IPS-15b (cell line): ENCODE results near the gene RBM47.

Experiments
- H3K27me3 ChIP-seq: one replicate; pipeline ENCODE4 v1.6.1; 2013; ENCODE audit warnings: low read length; ENCODE audit not compliant: control insufficient read depth, insufficient read depth
- H3K36me3 ChIP-seq: one replicate; pipeline ENCODE4 v1.6.1; 2013; ENCODE audit warnings: low read length; ENCODE audit not compliant: control insufficient read depth, insufficient read depth
- H3K4me1 ChIP-seq: one replicate; pipeline ENCODE4 v1.6.1; 2013; ENCODE audit warnings: mild to moderate bottlenecking, low read length; ENCODE audit not compliant: control insufficient read depth, insufficient read depth
- H3K4me3 ChIP-seq: one replicate; pipeline ENCODE4 v1.5.1; 2013; ENCODE audit warnings: low read depth, low read length
- H3K9ac ChIP-seq: one replicate; pipeline ENCODE4 v1.6.1; 2013; ENCODE audit warnings: low read depth, mild to moderate bottlenecking, low read length
- H3K9me3 ChIP-seq: one replicate; pipeline ENCODE4 v1.6.1; 2013; ENCODE audit warnings: mild to moderate bottlenecking, low read length; ENCODE audit not compliant: control insufficient read depth, insufficient read depth

Gene RBM47

DNA sequence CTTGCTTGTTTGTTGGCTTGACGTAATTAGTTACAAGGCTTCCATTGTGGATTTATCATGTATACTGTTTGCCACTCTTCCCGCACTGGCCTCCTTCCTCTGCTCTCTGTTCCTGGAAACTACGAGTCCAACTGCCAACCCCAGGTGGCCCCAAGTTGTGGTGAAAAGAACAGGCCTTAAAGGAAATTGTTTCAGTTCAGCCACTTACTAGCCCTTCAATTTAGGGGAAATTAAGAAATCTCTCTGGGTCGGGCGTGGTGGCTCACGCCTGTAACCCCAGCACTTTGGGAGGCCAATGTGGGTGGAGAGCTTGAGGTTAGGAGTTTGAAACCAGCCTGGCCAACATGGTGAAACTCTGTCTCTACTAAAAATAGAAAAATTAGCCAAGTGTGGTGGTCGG is 28.0 kb downstream of the RBM47 start:
- H3K9ac ChIP-seq: no peak overlapping the region
- H3K4me1 ChIP-seq: no peaks in the 10 kb centered on the region
- H3K36me3 ChIP-seq: no peaks in the 10 kb centered on the region
- H3K27me3 ChIP-seq: no peaks in the 10 kb centered on the region
- H3K4me3 ChIP-seq: no peak overlapping the region
- no peaks in the 10 kb centered on the region for H3K9me3 ChIP-seq

DNA sequence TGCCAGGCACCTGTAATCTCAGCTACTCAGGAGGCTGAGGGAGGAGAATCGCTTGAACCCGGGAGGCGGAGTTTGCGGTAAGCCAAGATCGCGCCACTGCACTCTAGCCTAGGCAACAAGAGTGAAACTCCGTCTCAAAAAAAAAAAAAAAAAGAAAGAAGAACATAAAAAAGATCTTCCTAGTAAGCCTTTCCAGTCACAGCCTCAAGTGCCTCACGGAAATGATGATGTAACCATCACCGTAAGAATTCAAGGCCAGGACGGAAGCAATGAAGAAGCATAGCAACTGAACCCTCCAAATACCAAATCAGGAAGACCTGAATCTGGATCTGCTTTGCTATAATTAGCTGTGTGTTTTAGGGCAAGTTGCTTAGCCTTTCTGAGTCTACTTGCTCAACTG is 28.8 kb downstream of the RBM47 start:
- Histone ChIP-seq H3K27me3 (no peaks in the 10 kb centered on the region), H3K4me1 (no peaks in the 10 kb centered on the region), H3K4me3 (no peak overlapping the region), H3K9me3 (no peaks in the 10 kb centered on the region), H3K9ac (no peak overlapping the region), H3K36me3 (peaks cover 1% of the 10 kb centered on the region)

DNA sequence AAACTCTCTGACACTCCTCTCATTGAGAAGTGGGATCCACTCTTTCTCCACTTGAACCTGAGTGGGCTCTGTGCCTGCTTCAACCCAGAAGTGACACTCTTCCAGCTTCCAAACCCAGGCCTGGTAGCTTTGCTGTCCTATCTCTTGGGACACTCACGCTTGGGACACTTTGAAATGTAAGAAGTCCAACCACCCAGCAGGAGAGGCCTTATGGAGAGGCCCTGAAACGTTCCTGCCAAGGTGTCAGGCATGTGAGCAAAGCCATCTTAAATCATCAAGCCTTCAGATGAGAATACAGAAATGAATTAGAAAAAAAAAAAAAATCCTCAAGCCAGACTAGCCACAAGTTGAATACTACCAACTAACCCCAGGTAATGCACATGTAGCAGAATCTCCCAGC is 30.2 kb downstream of the RBM47 start:
- Histone ChIP-seq H3K36me3 (peaks cover 6% of the 10 kb centered on the region), H3K4me1 (no peaks in the 10 kb centered on the region), H3K9ac (no peak overlapping the region), H3K4me3 (no peak overlapping the region), H3K27me3 (no peaks in the 10 kb centered on the region), H3K9me3 (no peaks in the 10 kb centered on the region)

DNA sequence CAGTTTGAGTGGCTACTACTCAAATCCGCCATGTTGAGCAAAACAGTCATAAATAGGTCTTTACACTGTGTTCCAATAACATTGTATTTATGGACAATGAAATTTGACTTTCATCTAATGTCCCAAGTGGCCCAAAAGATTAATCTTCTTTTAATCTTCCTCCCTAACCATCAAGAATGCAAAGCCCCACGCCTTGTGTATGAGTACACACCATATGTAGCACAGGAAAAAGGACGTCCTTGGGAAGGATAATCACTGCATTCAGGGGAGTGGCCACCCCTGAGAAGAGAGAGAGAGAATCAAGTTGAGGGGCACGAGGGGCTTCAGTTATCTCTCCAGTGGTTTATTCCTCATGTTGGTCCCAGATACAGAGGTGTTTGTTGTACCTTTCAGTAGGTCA is 33.1 kb downstream of the RBM47 start:
- H3K4me3 ChIP-seq: no peak overlapping the region
- no peaks in the 10 kb centered on the region for H3K9me3 ChIP-seq
- H3K36me3 ChIP-seq: peaks cover 6% of the 10 kb centered on the region

DNA sequence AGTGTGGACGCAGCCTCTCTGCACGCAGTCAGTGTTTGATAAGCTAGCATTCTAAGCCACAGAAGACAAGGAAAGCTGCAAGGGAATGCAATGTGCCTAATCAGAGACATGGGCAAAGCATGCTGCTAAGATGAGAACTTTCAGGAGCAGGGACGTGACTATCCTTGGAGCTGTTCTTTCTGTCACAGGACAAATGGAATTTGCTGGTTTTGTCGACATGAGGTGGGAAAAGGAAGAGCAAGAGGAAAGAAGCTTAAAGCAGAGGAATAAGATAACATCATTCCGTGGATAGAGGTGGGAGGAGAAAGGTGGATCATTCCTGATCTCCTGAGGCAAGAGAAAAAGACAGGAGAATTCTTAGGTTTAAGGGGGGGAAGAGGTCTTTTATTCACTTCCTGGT is 33.7 kb downstream of the RBM47 start:
- Histone ChIP-seq H3K36me3 (peaks cover 6% of the 10 kb centered on the region), H3K4me1 (no peaks in the 10 kb centered on the region), H3K27me3 (no peaks in the 10 kb centered on the region), H3K9ac (no peak overlapping the region), H3K4me3 (no peak overlapping the region), H3K9me3 (no peaks in the 10 kb centered on the region)

More for the DNA sequence above, 33.1 kb downstream of the RBM47 start:
- Histone ChIP-seq H3K4me1 (no peaks in the 10 kb centered on the region), H3K9ac (no peak overlapping the region), H3K27me3 (no peaks in the 10 kb centered on the region)

DNA sequence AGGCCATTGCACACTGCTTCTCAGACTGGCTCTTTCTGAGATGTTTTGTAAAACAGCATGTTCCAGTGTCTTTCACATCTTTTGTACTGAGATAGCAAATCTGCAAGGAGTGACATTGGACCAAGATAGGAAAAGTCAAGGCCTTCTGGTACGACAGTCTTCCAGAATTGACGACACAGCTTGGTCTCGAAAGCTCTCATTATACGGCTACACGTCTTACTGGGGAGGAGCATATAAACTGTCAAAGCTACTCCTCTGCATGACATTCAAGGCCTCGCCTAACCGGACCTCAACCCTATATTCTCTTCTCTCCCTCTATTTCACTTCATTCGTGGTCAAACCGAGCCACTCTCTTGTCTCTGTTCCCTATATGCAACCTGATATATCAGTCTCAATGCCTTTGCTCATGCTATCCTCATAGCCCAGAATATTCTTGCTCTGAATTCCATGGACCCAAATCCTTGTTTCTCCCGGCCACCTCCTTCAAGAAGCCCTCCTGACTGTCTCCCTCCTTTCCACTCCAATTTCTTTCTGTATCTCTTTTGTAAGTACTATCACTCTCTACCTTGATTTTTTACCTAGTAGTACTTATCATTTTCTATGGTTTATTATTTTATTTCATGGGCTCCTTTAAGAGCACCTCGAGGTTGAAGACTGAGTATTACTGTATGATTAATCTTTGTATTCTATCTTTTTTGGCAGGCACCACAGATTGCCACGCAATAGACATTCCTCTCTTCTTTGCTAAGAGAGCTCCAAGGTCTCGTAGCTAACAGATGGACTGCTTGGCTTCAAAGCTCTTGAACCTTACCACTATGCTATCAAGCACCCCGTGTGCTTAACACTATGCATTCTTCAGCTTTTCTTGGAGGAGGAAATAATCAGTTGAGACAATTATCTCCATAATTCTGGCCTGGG is 35.1 kb downstream of the RBM47 start:
- Histone ChIP-seq H3K4me3 (no peak overlapping the region), H3K9ac (no peak overlapping the region), H3K4me1 (no peaks in the 10 kb centered on the region), H3K27me3 (no peaks in the 10 kb centered on the region), H3K9me3 (no peaks in the 10 kb centered on the region), H3K36me3 (peaks cover 6% of the 10 kb centered on the region)

DNA sequence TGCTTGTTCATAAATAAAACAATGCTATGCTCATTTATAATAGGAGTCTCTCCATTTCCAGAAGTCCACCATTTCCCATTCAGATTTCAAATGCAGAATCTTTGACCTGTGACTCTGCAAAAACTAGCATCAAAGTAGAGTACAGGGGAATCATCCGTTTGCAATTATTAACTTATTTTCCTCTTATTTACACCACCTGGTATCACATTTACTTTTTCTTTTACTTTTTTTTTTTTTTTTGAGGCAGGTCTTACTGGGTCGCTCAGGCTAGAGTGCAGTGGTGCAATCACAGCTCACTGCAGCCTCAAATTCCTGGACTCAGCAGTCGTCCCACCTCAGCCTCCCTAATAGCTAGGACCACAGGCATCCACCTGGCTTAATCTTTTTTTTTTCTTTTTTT is 37.6 kb downstream of the RBM47 start:
- H3K36me3 ChIP-seq: peaks cover 6% of the 10 kb centered on the region
- H3K9ac ChIP-seq: no peak overlapping the region
- H3K4me3 ChIP-seq: no peak overlapping the region
- H3K4me1 ChIP-seq: peaks cover 3% of the 10 kb centered on the region
- no peaks in the 10 kb centered on the region for H3K27me3 ChIP-seq
- H3K9me3 ChIP-seq: no peaks in the 10 kb centered on the region

DNA sequence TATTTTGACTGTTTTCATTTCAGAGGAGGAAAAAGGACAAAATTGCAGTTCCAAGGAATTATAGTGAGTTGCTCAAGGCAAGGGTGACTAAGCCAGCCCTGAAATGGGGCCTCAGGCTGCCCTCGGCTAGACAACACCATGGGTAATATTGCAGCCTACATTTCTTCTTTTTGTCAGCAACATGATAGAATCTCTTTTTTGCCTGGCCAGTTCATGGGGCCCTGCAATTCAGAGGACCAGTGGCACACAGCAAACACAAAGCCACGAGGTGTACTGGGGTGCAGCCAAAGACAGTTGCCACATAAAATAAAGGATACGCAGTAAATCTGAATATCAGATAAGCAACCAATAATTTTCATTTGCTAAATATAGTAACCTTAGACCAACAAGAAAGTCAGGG is 41.8 kb downstream of the RBM47 start:
- no peaks in the 10 kb centered on the region for H3K36me3 ChIP-seq
- no peaks in the 10 kb centered on the region for H3K9me3 ChIP-seq
- no peak overlapping the region for H3K4me3 ChIP-seq
- no peaks in the 10 kb centered on the region for H3K27me3 ChIP-seq
- H3K9ac ChIP-seq: no peak overlapping the region
- H3K4me1 ChIP-seq: peaks cover 17% of the 10 kb centered on the region

DNA sequence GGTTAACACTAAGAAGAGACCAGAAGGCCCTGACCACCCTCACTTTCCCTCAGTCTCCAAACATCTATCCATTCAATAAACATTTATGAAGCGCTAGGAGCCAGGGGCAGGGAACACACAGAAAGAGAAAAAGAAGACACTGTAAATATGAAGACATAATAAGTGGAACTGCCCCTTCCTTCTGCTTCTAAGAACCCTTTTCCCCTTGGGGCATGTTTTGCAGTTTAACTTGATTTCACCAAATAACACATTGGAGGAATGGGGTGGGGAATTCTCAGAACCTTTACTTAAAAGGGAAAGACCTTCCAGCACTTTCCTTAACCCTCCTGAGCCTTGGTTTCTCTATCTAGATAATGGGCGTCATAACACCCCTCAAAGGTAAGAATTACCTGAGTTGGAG is 42.3 kb downstream of the RBM47 start:
- H3K4me3 ChIP-seq: no peak overlapping the region
- no peaks in the 10 kb centered on the region for H3K27me3 ChIP-seq
- H3K9me3 ChIP-seq: no peaks in the 10 kb centered on the region
- H3K36me3 ChIP-seq: no peaks in the 10 kb centered on the region
- no peak overlapping the region for H3K9ac ChIP-seq
- peaks cover 17% of the 10 kb centered on the region for H3K4me1 ChIP-seq

DNA sequence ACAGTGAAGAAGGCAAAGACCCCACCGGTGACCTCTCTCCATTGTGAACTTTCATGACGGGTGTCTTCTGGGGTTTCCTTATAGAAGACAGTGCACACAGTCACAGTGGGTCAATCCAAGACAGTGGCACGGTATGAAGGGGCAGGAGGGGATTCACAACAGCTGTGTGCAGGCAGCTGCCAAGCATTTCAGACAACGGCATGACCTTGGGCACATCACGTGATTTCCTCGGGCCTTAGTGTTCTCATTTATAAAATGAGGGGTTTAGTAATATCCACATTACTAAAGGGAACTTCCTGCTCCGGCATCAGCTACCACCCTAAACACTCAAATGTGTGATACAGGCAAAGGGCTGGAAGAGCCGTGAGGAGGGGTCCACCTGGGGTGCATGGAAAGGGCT is 42.9 kb downstream of the RBM47 start:
- Histone ChIP-seq H3K36me3 (no peaks in the 10 kb centered on the region), H3K9ac (no peak overlapping the region), H3K4me1 (peaks cover 17% of the 10 kb centered on the region), H3K27me3 (no peaks in the 10 kb centered on the region), H3K4me3 (no peak overlapping the region), H3K9me3 (no peaks in the 10 kb centered on the region)

DNA sequence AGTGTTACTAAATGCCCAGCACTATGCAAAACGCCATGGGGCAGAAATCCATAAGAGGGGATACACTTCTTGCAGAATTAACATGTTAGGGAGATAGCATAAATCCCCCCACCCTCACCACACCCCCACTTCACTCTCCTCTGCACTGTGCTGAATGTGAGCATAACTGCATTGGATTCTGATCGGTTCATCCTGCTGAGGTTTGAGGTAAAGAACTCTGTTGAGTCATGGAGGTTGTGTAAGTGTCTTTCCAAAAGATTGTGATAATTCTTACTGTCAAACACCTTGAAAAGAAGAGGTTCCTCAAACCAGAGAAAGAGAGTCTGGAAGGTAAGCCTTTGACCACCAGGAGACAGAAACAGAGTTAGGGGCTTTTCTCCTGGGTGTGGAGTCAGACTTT is 43.6 kb downstream of the RBM47 start:
- no peaks in the 10 kb centered on the region for H3K9me3 ChIP-seq
- H3K27me3 ChIP-seq: no peaks in the 10 kb centered on the region
- peaks cover 17% of the 10 kb centered on the region for H3K4me1 ChIP-seq
- H3K36me3 ChIP-seq: no peaks in the 10 kb centered on the region
- H3K4me3 ChIP-seq: no peak overlapping the region
- H3K9ac ChIP-seq: no peak overlapping the region

DNA sequence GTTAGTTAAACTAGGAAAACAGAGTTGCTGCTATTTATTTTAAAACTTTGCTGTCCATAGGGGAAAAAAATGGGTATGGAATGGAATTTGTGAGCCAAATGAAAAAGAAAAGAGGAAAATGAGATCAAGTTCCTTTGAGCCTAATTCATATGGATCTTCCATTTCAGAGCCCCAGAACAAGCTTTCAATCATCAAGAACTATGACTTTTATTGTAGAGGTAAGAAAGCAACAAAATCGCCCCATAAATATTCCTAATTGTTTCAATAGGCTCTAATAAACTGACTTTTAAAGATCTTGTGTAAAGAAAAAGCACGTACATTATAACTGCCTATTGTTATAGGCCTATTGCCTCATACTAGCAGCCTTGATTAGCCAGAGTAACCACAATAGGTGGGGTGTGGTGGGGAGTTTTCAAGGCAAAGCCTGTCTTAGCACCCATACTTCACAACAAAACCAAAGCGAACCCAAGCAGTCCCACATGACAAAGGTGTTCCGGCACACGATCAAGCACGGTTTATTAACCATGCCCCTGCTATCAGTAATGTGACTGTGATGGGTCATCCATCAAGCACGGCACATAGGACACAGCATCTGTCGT is 44.4 kb downstream of the RBM47 start:
- peaks cover 17% of the 10 kb centered on the region for H3K4me1 ChIP-seq

More for the DNA sequence above, 44.4 kb downstream of the RBM47 start:
- H3K9ac ChIP-seq: no peak overlapping the region
- no peaks in the 10 kb centered on the region for H3K27me3 ChIP-seq
- no peaks in the 10 kb centered on the region for H3K9me3 ChIP-seq
- no peaks in the 10 kb centered on the region for H3K36me3 ChIP-seq
- no peak overlapping the region for H3K4me3 ChIP-seq
